Measurements from ENCODE around the gene USP17L26.
"Not testable (repeated sequence)": the region's sequence is repeated elsewhere in the genome, so short reads cannot be mapped to it uniquely, and the experiment has no call there.

Gene USP17L26, protein sequence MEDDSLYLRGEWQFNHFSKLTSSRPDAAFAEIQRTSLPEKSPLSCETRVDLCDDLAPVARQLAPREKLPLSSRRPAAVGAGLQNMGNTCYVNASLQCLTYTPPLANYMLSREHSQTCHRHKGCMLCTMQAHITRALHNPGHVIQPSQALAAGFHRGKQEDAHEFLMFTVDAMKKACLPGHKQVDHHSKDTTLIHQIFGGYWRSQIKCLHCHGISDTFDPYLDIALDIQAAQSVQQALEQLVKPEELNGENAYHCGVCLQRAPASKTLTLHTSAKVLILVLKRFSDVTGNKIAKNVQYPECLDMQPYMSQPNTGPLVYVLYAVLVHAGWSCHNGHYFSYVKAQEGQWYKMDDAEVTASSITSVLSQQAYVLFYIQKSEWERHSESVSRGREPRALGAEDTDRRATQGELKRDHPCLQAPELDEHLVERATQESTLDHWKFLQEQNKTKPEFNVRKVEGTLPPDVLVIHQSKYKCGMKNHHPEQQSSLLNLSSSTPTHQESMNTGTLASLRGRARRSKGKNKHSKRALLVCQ

DNA sequence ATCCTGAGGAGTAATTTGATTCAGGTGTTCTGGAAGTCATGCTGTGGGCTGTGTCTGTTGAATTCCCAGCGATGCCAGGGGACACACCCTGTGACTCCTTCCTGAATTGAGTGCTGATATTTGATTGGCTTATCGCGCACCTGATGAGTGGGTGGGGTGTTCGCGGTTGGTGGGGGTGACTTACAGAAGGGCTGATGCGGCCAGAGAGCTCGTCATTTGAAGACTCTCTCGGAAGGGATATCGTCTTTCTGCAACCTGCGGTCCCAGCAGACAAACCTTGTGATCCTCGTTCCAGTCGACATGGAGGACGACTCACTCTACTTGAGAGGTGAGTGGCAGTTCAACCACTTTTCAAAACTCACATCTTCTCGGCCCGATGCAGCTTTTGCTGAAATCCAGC lies at the start of gene USP17L26:
Gene USP17L26, plus strand, starts transcription at position 301 of the 400 bp plus-strand sequence. Its CDS starts 0 bp downstream, at position 301.
- not testable (repeated sequence) for DNase-seq

DNA sequence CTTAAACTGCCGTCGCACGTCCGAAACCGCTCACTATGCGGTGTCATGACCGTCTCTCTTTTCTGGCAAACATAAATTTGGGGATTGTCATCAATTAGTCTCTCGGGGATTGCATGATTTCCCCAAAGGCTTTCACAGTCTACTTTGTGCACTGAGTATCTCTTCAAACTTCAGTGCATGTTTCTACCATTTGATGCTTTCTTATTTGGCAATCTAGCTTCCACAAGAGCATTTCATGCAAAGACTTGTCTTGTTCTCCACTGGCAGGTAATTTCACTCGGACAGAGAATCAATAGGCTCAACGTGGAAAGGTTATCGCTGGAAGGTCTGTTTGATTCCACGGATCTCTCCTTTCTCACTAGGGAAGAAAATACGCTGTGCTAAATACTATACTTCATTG lies 10.3 kb upstream of the USP17L26 start:
- DNase-seq, result not testable (repeated sequence)

DNA sequence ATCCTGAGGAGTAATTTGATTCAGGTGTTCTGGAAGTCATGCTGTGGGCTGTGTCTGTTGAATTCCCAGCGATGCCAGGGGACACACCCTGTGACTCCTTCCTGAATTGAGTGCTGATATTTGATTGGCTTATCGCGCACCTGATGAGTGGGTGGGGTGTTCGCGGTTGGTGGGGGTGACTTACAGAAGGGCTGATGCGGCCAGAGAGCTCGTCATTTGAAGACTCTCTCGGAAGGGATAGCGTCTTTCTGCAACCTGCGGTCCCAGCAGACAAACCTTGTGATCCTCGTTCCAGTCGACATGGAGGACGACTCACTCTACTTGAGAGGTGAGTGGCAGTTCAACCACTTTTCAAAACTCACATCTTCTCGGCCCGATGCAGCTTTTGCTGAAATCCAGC lies 9.6 kb upstream of the USP17L26 start, which contains the start of gene USP17L24:
Gene USP17L24, plus strand, starts transcription at position 301 of the 400 bp plus-strand sequence. Its CDS starts 0 bp downstream, at position 301.
- not testable (repeated sequence) for DNase-seq

DNA sequence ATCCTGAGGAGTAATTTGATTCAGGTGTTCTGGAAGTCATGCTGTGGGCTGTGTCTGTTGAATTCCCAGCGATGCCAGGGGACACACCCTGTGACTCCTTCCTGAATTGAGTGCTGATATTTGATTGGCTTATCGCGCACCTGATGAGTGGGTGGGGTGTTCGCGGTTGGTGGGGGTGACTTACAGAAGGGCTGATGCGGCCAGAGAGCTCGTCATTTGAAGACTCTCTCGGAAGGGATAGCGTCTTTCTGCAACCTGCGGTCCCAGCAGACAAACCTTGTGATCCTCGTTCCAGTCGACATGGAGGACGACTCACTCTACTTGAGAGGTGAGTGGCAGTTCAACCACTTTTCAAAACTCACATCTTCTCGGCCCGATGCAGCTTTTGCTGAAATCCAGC lies 4.8 kb upstream of the USP17L26 start, which contains the start of gene USP17L25:
Gene USP17L25, plus strand, starts transcription at position 301 of the 400 bp plus-strand sequence. Its CDS starts 0 bp downstream, at position 301.
- DNase-seq, result not testable (repeated sequence)

DNA sequence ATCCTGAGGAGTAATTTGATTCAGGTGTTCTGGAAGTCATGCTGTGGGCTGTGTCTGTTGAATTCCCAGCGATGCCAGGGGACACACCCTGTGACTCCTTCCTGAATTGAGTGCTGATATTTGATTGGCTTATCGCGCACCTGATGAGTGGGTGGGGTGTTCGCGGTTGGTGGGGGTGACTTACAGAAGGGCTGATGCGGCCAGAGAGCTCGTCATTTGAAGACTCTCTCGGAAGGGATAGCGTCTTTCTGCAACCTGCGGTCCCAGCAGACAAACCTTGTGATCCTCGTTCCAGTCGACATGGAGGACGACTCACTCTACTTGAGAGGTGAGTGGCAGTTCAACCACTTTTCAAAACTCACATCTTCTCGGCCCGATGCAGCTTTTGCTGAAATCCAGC lies 4.6 kb downstream of the USP17L26 start, which contains the start of gene USP17L5:
Gene USP17L5, plus strand, starts transcription at position 301 of the 400 bp plus-strand sequence. Its CDS starts 0 bp downstream, at position 301.
- not testable (repeated sequence) for DNase-seq

DNA sequence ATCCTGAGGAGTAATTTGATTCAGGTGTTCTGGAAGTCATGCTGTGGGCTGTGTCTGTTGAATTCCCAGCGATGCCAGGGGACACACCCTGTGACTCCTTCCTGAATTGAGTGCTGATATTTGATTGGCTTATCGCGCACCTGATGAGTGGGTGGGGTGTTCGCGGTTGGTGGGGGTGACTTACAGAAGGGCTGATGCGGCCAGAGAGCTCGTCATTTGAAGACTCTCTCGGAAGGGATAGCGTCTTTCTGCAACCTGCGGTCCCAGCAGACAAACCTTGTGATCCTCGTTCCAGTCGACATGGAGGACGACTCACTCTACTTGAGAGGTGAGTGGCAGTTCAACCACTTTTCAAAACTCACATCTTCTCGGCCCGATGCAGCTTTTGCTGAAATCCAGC lies 9.4 kb downstream of the USP17L26 start, which contains the start of gene USP17L27:
Gene USP17L27, plus strand, starts transcription at position 301 of the 400 bp plus-strand sequence. Its CDS starts 0 bp downstream, at position 301.
- not testable (repeated sequence) for DNase-seq

DNA sequence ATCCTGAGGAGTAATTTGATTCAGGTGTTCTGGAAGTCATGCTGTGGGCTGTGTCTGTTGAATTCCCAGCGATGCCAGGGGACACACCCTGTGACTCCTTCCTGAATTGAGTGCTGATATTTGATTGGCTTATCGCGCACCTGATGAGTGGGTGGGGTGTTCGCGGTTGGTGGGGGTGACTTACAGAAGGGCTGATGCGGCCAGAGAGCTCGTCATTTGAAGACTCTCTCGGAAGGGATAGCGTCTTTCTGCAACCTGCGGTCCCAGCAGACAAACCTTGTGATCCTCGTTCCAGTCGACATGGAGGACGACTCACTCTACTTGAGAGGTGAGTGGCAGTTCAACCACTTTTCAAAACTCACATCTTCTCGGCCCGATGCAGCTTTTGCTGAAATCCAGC lies 14.1 kb downstream of the USP17L26 start, which contains the start of gene USP17L28:
Gene USP17L28, plus strand, starts transcription at position 301 of the 400 bp plus-strand sequence. Its CDS starts 0 bp downstream, at position 301.
- not testable (repeated sequence) for DNase-seq

DNA sequence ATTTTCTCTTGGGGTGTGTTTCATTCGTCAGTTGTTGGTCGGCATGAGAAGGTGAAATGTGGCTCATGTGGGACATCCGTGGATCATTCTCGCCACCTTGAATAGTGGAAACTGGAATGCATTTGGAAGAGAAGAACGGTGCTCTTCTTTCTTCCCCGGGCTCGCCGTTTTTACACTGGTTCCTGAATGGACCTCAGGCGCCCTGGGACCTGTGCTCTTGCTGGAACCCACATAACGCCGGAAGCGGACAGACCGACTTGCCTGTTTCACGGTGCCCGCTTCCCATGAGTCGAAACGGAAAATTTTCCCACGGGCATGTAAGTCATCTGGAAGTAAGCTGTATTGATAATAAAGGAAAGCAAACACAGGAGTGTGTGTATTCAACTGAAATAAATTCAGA lies 16.4 kb downstream of the USP17L26 start:
- DNase-seq, result not testable (repeated sequence)

DNA sequence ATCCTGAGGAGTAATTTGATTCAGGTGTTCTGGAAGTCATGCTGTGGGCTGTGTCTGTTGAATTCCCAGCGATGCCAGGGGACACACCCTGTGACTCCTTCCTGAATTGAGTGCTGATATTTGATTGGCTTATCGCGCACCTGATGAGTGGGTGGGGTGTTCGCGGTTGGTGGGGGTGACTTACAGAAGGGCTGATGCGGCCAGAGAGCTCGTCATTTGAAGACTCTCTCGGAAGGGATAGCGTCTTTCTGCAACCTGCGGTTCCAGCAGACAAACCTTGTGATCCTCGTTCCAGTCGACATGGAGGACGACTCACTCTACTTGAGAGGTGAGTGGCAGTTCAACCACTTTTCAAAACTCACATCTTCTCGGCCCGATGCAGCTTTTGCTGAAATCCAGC lies 18.9 kb downstream of the USP17L26 start, which contains the start of gene USP17L29:
Gene USP17L29, plus strand, starts transcription at position 301 of the 400 bp plus-strand sequence. Its CDS starts 0 bp downstream, at position 301.
- DNase-seq, result not testable (repeated sequence)

DNA sequence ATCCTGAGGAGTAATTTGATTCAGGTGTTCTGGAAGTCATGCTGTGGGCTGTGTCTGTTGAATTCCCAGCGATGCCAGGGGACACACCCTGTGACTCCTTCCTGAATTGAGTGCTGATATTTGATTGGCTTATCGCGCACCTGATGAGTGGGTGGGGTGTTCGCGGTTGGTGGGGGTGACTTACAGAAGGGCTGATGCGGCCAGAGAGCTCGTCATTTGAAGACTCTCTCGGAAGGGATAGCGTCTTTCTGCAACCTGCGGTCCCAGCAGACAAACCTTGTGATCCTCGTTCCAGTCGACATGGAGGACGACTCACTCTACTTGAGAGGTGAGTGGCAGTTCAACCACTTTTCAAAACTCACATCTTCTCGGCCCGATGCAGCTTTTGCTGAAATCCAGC lies 28.4 kb downstream of the USP17L26 start, which contains the start of gene USP17L30:
Gene USP17L30, plus strand, starts transcription at position 301 of the 400 bp plus-strand sequence. Its CDS starts 0 bp downstream, at position 301.
- not testable (repeated sequence) for DNase-seq

DNA sequence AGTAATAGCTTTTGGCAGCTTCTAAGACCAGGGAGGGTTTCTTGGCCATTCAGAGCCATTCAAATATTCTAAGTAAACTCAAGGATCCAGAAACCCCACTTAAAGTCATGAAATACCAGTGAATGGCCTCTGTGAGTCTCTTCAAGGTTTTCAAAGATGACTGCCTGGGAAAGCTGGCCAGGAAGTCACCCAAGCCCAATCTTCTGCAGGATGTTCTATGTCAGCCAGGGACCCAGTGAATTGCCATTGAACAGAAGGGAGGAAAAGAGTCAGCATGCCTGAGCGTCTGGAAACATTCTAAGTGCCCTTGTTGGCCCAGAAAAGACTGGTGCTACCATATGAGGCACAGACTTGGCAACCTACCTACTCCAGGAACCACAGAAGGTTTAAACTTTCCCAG lies 45.4 kb downstream of the USP17L26 start:
- DNase-seq, result not testable (repeated sequence)

DNA sequence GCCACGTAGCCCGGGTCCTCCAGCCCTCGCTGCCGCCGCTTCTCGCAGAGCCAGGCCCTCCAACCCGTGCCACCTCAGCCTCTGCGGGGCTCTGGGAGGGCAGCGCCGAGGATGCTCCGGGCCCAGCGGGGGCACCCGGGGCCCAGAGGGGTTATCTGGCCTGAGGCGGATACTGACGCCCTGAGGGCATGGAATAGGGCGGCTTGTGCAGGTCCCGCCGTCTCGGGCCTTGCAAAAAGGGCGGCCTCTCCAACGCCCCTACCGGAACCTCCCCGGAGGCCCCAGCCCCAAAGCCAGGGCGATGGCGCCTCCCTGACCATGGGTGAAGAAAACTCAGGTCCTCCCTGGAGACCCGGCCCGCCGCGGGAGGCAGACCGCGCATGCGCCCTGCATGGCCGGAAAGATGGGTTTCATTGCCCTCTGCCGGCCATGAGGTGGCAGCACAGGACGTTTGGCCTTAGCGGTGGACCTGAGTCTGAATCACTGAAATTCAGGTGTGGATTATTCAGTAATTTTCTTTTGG lies 46.6 kb downstream of the USP17L26 start:
- not testable (repeated sequence) for DNase-seq

DNA sequence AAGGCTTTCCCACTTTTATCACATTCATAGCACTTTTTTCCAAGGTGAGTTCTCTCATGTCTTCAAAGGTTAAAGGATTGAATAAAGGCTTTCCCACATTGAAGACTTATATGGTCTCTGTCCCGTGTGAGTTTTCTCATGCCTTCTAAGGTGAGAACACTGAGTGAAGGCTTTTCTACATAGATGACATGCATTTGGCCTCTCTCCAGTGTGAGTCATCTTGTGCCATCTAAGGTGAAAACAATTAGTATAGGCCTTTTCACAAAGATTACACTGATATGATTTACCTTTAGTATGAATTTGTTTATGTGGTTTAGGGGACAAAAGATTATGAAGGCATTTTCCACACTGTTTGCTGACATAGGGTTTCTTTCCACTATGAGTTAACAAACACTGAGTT lies 49.7 kb downstream of the USP17L26 start:
- no peak for DNase-seq
